ENCODE data around the gene TRAPPC1. TPM values are rescaled to one million over a fixed set of nuclear protein-coding genes. Genes with fewer than 3 reads are reported as not detected.

Gene TRAPPC1
- total RNA-seq, 1 donor from 2014 or later, result 184 TPM

GRCh38 chr17:7932483-7932891 lies 741 bp upstream of the TRAPPC1 start:
- FAIRE-seq (no peak), DNase-seq (ENCODE audit: low read depth) (peak; percentile 25)
- Histone ChIP-seq H3K9ac (ENCODE audit: low read length) (peak overlapping the region; percentile 94), H3K27ac (ENCODE audit: low read depth, low read length) (peak overlapping the region; percentile 93), H3K36me3 (ENCODE audit: insufficient read depth, low read length) (peaks cover 11% of the 10 kb centered on the region), H3K27me3 (ENCODE audit: insufficient read depth, low read length) (no peaks in the 10 kb centered on the region), H4K20me1 (ENCODE audit: insufficient read depth, low read length) (peaks cover 28% of the 10 kb centered on the region), H3K79me2 (ENCODE audit: insufficient read depth, low read length) (peaks cover 47% of the 10 kb centered on the region), H3K4me2 (ENCODE audit: low read length) (peak overlapping the region; percentile 96), H2AFZ (ENCODE audit: low read depth, low read length) (peak overlapping the region; percentile 91), H3K4me3 (ENCODE audit: insufficient read depth, low read depth, low read length) (peak overlapping the region; percentile 90), H3K9me3 (ENCODE audit: insufficient read depth, low read depth, low read length) (no peaks in the 10 kb centered on the region), H3K4me1 (ENCODE audit: insufficient read depth, low read length) (peaks cover 19% of the 10 kb centered on the region)
- Mint-ChIP-seq H3K36me3 (ENCODE audit: low read depth, unreplicated experiment) (peaks cover 15% of the 10 kb centered on the region), H3K27ac (ENCODE audit: unreplicated experiment) (peak overlapping the region; percentile 90), H3K27me3 (ENCODE audit: low read depth, unreplicated experiment) (peaks cover 17% of the 10 kb centered on the region), H3K4me1 (ENCODE audit: low read depth, unreplicated experiment) (peaks cover 14% of the 10 kb centered on the region), H3K4me3 (ENCODE audit: unreplicated experiment) (peak overlapping the region; percentile 95), H3K9me3 (ENCODE audit: unreplicated experiment) (peaks cover 5% of the 10 kb centered on the region)
- no peak for TF ChIP-seq CTCF (IDR thresholded peaks at IDR 0.05; ENCODE audit: insufficient read depth, low read depth, low read length)

GRCh38 chr17:7930841-7931631 lies 710 bp downstream of the TRAPPC1 start:
- peak overlapping the region; percentile 72 for H2AFZ ChIP-seq (ENCODE audit: low read depth, low read length)
- peaks cover 44% of the 10 kb centered on the region for H3K79me2 ChIP-seq (ENCODE audit: insufficient read depth, low read length)
- DNase-seq (ENCODE audit: low read depth), result no peak
- no peak for TF ChIP-seq CTCF (IDR thresholded peaks at IDR 0.05; ENCODE audit: insufficient read depth, low read depth, low read length)
- no peak for TF ChIP-seq EZH2 (IDR thresholded peaks at IDR 0.05; ENCODE audit: insufficient read depth, low read length)
- Mint-ChIP-seq H3K4me1 (ENCODE audit: low read depth, unreplicated experiment) (peaks cover 14% of the 10 kb centered on the region), H3K27ac (ENCODE audit: unreplicated experiment) (peak overlapping the region; percentile 14), H3K36me3 (ENCODE audit: low read depth, unreplicated experiment) (peaks cover 17% of the 10 kb centered on the region), H3K9me3 (ENCODE audit: unreplicated experiment) (peaks cover 5% of the 10 kb centered on the region), H3K27me3 (ENCODE audit: low read depth, unreplicated experiment) (peaks cover 31% of the 10 kb centered on the region), H3K4me3 (ENCODE audit: unreplicated experiment) (peak overlapping the region; percentile 95)
- no peaks in the 10 kb centered on the region for H3K9me3 ChIP-seq (ENCODE audit: insufficient read depth, low read depth, low read length)
- H3K27ac ChIP-seq (ENCODE audit: low read depth, low read length), result peak overlapping the region; percentile 32
- H3K27me3 ChIP-seq (ENCODE audit: insufficient read depth, low read length), result no peaks in the 10 kb centered on the region
- peaks cover 3% of the 10 kb centered on the region for H3K36me3 ChIP-seq (ENCODE audit: insufficient read depth, low read length)
- FAIRE-seq, result no peak
- H3K4me2 ChIP-seq (ENCODE audit: low read length), result peak overlapping the region; percentile 96
- peaks cover 26% of the 10 kb centered on the region for H4K20me1 ChIP-seq (ENCODE audit: insufficient read depth, low read length)
- peaks cover 19% of the 10 kb centered on the region for H3K4me1 ChIP-seq (ENCODE audit: insufficient read depth, low read length)
- peak overlapping the region; percentile 90 for H3K4me3 ChIP-seq (ENCODE audit: insufficient read depth, low read depth, low read length)
- H3K9ac ChIP-seq (ENCODE audit: low read length), result peak overlapping the region; percentile 84

Data from astrocyte (in vitro differentiated cells and primary cell).